HG02938 (cell line): ENCODE measurements around the gene LDLRAD4.
A peak's percentile ranks its signal among the peaks of the same experiment; 100 is the strongest.

Source experiments
- ATAC-seq: cut with Tn5 transposase; IDR thresholded peaks from one replicate; pipeline ENCODE4 v1.9.1; 2021; ENCODE audit warnings: mild to moderate bottlenecking, moderate library complexity; ENCODE audit not compliant: unreplicated experiment

The LDLRAD4 gene

GRCh38 chr18:13496691-13497281, 278.2 kb downstream of the LDLRAD4 start:
- ATAC-seq: no peak

- no peak for ATAC-seq
Measured at GRCh38 chr18:13499803-13500202, 281.2 kb downstream of the LDLRAD4 start.

GRCh38 chr18:13500227-13500865, 281.8 kb downstream of the LDLRAD4 start:
- no peak for ATAC-seq

DNA sequence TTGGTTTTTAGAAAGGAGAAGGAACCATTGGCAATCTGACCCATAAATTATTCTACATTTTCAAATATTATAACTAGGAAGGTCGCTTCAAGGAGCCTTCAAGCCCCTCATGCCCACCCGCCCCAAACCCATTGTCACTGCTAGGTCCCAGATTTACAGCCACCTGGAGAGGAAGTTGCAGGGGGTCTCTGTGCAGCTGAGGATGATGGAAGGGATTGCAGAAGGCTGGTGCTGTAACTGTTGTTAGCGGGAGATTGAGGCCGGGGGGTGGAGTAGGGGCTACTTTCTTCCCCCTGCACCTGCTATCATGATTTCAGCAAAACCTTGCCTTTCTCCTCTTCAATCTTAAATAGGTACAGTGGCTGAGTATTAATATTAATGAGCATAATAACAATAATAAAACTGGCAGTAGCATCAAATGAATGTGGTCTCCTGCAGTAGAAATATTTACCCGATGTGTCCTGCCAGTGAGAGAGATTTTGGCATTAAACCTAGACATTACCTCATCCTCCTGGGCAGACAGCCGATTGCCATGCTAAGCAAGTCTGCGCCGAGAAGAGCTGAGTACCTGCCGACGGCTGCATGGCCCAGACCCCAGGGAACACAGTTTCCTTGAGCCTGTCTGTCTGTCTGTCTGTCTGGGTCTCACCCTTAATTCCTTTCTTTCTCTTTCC, 282.4 kb downstream of the LDLRAD4 start:
- ATAC-seq: no peak

- no peak for ATAC-seq
Measured at GRCh38 chr18:13501543-13501887, 283.0 kb downstream of the LDLRAD4 start.

- peak; percentile 99 for ATAC-seq
Measured at GRCh38 chr18:13501891-13502290, 283.3 kb downstream of the LDLRAD4 start.

DNA sequence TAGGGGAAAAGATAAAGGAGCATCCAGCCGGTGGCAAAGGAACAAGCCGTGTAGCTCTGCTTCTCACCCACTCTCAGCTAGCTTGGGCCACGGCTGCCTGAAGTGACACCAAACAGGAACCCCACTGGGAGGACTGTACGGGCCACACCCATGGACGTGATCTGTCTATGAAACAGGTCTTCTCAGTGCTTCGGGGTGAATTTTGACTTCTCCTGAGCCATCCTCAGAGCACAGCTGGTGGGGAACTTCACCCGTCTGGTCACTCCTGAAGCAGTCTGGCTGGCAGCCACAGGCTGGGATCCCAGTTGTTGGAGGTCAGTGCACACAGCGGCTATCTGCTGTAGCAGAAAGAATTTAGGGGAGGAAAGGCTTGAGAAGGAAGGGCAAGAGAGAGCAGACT, 284.0 kb downstream of the LDLRAD4 start:
- no peak for ATAC-seq

GRCh38 chr18:13503836-13504235, 285.3 kb downstream of the LDLRAD4 start:
- no peak for ATAC-seq

- ATAC-seq: no peak
Measured at GRCh38 chr18:13505780-13506345, 287.3 kb downstream of the LDLRAD4 start.

- ATAC-seq: no peak
Measured at GRCh38 chr18:13510594-13510993, 292.0 kb downstream of the LDLRAD4 start.

DNA sequence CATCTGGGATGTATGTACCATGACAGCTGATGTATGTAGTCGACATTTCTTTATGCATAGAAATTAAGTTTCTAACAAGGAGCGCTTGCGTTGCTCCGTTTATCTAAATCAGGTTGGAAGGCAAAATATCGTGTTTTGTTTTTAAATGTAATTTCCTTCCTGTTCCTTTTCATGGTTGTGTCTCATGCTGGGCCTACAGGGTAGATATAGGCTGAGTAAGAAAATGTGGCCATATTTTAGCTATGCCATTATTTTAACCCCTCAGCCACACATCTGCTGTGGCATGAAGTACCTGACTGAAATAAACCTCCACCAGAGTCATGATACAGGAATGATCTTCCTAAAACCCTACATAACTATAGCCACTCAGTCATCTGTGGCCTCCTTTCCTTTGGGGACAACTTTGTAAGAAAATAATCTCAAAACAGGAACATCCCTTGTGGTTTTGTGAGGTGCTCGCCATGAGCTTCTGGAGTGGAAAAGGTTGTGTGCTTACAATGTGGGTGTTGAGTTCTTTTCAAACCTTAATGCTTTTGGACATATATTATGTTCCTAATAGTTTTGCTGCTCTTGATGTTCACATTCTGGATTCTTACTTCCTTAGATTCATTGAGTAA, 293.5 kb downstream of the LDLRAD4 start:
- ATAC-seq: no peak

DNA sequence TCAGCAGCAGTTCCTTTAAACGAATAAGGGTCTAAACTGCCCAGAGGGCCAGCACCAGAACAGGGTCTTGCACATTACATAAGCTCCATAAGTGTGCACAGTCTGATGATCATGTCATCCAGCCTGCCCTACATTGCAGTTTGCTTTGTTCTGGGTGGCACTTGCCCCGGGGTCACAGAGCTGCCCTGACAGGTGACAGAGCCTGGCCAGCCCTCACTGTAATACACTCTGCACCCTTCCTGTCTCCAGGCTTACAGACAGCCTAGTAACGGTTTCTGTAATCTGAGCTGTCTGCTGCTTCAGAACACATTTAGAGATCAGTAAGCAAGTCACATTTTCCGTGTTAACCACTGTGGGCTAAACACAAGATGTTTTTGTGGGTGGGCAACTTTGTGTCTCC, 294.5 kb downstream of the LDLRAD4 start:
- ATAC-seq: no peak

DNA sequence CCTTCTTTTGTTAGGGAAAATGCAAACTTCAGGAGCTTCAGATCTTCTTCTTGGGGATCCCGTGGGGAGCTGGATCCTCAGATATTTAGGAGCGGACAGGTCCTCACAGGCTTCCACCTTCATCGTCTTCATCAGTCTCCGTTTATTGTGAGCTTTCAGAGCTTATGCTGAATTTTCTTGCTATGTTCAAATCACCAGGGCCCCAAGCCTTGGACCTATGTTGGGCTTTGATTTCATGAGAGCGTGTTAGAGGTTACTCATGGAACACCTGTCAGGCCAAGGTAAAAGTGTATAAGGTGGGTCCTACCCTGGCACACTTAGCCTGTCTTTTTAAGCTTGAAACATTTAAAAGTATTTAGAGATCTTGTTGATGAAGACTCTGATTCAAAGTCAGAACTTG, 294.9 kb downstream of the LDLRAD4 start:
- ATAC-seq: no peak

DNA sequence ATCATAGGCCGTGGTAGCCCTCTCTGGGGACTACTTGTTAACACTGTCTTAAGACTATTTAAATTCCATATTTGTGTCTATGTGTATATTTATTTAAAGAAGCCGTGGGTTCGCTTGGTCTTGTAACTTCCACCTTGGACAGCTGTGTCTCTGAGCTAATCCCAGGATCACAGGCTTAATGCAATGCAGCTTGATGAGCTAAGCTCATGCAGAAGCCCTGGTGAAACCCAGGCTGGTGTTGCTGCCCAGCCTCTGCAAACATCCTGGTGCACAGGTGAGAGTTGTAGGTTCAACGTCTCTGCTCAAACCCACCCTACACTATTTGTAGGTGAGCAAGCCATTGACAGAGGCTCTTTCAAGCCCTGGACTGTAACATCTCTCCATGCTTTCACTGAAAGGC, 296.0 kb downstream of the LDLRAD4 start:
- no peak for ATAC-seq

DNA sequence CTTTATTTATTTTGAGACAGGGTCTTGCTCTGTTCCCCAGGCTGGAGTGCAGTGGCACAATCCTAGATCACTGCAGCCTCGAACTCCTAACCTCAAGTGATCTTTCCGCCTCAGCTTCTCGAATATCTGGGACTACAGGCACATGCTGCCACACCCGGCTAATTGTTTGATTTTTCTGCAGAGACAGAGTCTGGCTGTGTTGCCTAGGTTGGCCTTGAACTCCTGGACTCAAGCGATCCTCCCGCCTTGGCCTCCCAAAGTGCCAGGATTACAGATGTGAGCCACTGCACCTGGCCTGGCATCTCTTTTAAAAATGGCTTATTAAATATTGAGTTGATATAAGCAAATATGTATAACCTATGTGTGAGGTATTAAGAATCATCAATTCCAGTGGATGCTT, 298.3 kb downstream of the LDLRAD4 start:
- no peak for ATAC-seq

DNA sequence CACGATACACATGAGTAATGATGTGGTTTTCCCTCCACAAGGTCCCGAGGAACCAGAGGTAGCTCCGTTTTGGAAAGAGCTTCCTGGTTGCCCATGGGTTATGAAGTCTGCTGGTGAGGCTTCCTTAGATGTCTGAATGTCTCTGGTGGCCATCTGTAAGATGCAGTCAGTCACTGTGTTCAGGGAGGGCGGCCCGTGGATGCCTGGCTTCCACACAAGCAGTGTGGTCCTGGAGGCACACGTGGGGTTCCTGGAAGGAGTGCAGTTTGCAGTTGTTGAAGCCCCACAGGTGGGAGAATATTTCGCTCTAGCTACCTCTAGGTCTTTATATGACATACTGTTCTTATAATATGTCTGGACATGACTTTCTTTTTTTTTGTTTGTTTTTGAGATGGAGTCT, 298.8 kb downstream of the LDLRAD4 start:
- no peak for ATAC-seq

DNA sequence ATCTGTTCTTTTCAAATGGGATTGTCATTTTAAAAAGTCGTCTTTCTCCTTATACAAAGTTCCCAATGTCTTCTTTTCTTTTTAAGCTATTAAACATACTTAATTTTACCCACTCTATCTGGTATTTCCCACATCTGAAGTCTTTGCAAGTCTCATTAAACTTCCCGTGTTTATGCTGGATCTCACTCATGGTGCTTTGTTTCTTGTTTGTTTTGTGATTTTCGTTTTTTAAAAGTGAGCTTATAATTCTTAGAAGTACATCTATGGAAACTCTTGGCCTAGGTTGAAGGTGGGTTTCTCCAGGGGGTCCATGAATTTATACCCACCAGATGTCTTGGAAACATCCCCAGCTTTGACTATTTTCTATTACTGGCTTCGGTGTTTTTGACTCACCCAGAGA, 299.8 kb downstream of the LDLRAD4 start:
- ATAC-seq: no peak

DNA sequence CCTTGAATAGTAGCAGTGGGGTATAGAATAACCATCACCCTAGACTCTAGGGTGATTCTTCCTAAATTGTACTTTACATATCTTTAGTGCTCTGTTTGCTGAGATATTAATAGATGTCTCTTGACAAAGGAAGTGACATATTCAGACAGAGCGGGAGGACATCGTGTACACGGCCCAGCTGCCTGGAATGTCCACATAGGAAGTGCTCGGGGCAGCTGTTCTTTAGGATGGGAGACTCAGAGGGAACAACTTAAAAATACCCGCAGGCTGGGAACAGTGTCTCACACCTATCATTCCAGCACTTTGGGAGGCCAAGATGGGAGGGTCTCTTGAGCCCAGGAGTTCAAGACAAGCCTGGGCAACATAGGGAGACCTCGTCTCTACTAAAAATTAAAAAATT, 301.7 kb downstream of the LDLRAD4 start:
- no peak for ATAC-seq

DNA sequence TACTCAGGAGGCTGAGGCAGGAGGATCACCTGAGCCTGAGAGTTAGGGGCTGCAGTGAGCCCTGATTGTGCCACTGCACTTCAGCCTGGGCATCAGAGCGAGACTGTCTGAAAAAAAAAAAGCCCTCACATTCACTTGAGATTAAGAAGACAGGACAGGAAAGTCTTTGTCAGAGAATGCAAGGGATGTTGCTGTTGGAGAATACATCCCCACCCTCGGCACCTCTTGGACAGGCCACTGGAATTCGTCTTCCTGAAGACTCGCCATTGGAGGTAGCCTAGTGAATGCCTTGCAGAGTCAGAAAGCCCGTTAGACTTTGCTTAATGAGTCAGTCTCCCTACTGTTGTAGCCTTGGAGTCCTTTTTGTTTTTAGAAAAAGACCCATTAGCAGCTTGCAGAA, 302.2 kb downstream of the LDLRAD4 start:
- ATAC-seq: no peak

- no peak for ATAC-seq
Measured at GRCh38 chr18:13521418-13521817, 302.9 kb downstream of the LDLRAD4 start.

- ATAC-seq: no peak
Measured at GRCh38 chr18:13522256-13522655, 303.7 kb downstream of the LDLRAD4 start.
